ENCODE measurements around the gene RSRC2.

- TF ChIP-seq RARB (CRISPR knock-in tag; IDR thresholded peaks at IDR 0.05) (no peak), GLIS3 (CRISPR knock-in tag; IDR thresholded peaks at IDR 0.05) (no peak), BACH2 (CRISPR knock-in tag; IDR thresholded peaks at IDR 0.05; ENCODE audit: borderline replicate concordance) (no peak), CSDC2 (CRISPR knock-in tag; IDR thresholded peaks at IDR 0.05) (no peak)
Measured at GRCh38 chr12:122471324-122472226, 55.2 kb downstream of the RSRC2 start.
